ENCODE results near the gene GMEB1.
"Not testable (repeated sequence)": the region's sequence is repeated elsewhere in the genome, so short reads cannot be mapped to it uniquely, and the experiment has no call there.

Gene GMEB1

GRCh38 chr1:28750771-28751294, 82.2 kb downstream of the GMEB1 start:
- DNase-seq (ENCODE audit: low read depth), result not testable (repeated sequence)

GRCh38 chr1:28751315-28752060, 82.9 kb downstream of the GMEB1 start:
- peak; percentile 24 for DNase-seq (ENCODE audit: low read depth)

- DNase-seq (ENCODE audit: low read depth), result peak; percentile 39
Observed at GRCh38 chr1:28755701-28756100, 87.1 kb downstream of the GMEB1 start.

GRCh38 chr1:28756846-28757245, 88.3 kb downstream of the GMEB1 start:
- DNase-seq (ENCODE audit: low read depth), result no peak

- DNase-seq (ENCODE audit: low read depth), result no peak
Observed at GRCh38 chr1:28758420-28758819, 89.8 kb downstream of the GMEB1 start.

GRCh38 chr1:28759257-28759656, 90.7 kb downstream of the GMEB1 start:
- no peak for DNase-seq (ENCODE audit: low read depth)

GRCh38 chr1:28761189-28761588, 92.6 kb downstream of the GMEB1 start:
- no peak for DNase-seq (ENCODE audit: low read depth)

- DNase-seq (ENCODE audit: low read depth), result no peak
Observed at GRCh38 chr1:28766532-28767183, 98.1 kb downstream of the GMEB1 start.
